AG08396 (cell line): Measurements from ENCODE around the gene SAMD10.
A peak's percentile ranks its signal among the peaks of the same experiment; 100 is the strongest.
"Not testable (repeated sequence)": the region's sequence is repeated elsewhere in the genome, so short reads cannot be mapped to it uniquely, and the experiment has no call there.

ENCODE experiments used
- DNase-seq: peaks from one replicate; pipeline ENCODE4 v3.0.0; 2012; ENCODE audit warnings: low spot score, mixed read lengths

Gene SAMD10

DNA sequence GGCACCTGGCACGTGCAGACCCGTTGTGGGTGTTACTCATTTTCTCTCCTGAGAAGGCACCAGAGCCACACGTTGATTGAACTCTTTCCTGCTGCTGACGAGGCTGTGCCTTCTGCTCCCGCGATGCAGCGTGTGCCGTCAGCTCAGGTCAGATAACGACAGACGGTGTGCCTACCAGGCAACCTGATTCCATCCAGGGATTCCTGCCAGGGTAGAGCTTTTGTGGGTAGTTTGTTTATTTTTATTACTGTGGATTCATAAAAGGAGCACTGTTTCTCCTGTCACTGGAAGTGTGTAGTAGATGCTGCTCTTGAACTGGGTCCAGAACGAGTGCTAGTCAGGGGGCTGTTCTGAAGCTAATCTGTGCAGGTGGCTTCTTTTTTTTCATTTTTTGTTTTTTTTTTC, 22.2 kb upstream of the SAMD10 start:
- DNase-seq = no peak

DNA sequence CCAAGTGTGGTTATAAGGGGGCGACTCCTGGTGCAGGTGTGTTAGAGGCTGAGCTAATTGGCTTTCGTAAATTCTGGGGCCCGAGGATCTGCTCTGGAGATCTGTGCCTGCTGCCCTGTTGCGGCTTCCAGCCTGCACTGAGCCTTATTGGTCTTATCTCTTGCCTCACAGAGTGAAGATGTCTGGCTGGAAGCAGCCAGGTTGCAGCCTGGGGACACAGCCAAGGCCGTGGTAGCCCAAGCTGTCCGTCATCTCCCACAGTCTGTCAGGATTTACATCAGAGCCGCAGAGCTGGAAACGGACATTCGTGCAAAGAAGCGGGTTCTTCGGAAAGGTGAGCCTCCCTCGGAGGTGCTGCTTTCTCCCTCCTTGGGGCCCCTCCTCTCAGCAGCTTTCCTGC, 21.5 kb upstream of the SAMD10 start:
- DNase-seq = no peak

DNA sequence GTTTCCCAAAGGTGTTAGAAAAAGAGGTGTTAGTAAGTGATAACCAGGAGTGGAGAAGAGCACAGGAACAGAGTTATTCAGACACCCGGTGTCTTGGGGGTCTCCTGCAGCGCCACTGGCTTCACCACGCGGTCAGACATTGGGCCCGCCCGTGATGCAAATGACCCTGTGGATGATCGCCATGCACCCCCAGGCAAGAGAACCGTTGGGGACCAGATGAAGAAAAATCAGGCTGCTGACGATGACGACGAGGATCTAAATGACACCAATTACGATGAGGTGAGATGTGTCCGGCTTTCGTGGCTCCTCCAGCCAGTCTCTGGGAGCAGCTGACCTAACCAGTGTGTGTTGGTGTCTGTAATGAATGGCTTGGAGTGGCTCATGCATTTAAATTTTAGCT, 3.5 kb upstream of the SAMD10 start:
- DNase-seq = no peak

DNA sequence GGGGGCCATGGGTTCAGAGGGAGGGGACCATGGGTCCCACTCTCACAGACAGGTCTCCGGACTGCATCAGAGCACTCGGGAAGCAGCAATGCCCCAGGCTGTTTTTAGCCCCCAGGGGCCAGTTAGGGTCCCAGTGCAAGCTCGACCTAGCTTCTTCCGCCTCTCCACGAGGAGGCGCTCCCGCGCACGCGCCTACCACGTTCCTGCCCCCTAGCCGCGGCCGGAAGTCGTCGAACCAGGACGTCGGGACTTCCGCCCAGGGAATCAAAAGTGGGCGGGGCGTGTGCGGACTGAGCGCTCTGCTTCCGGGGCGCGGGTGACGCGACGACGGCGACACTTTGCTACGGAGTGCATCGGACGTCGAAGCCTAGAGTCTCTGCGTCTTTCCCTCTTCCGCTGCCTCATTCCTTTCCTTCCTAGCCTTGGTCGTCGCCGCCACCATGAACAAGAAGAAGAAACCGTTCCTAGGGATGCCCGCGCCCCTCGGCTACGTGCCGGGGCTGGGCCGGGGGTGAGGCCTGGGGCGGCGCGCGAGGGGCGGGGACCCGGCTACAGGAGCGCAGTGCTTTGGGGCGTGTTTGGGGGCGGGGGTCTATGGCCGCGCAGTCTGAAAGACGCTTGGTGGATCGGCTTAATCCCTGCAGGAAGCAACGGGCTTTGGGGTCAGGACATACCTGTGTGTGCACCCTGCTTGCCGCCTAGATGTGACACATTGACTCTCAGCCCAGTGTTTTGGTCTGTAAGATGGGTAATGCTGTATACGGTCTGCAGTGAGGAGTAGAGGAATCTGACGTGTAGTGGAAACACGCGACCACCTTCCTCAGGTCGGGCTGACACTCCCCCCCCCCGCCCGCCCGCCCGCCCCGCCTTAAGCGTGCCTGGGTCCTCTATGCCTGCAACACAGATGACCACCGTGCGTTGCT, 1.6 kb upstream of the SAMD10 start, which contains the start of gene PRPF6:
Gene PRPF6 (plus strand): TSS at position 327 of the 923 bp plus-strand sequence. CDS start 114 bp downstream, at position 441.
- peak; percentile 99 for DNase-seq

DNA sequence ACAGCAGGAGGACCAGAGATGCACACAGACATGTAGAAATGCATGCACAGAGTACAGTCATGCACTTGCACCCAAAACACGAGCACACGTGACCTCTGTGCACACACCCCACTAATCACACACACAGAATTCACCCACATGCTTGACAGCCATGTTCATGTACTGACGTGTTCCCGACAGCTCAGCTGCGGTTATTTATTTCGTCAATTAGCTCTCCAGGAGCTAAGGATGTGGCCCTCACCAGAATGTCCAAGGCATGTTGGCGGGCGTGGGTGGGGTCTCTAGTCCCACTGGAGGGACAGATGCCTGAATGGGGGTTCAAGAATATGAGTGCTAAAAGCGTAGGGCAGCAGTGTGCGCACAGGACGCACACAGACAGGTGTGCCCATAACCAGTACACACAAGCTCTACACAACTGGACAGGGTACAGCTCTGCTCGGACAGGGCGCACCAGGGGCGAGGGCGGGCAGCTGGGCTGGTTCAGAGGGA, 919 bp upstream of the SAMD10 start:
- DNase-seq = no peak

DNA sequence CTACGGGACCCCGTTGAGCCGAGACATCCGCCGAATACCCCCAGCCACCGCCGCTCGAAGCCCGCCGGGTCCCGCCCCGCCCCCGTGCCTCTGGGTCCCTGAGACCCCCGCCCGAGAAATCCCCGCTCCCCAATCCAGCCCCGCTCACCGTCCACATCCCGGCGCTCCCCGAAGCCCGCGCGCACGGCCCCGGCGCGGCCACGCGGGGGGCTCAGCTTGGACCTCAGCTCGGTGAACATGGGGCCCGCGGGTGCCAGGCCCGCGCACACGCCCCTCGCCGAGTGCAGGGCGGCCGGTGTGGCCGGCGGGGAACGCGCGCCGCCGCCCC, 249 bp downstream of the SAMD10 start:
- DNase-seq = no peak

DNA sequence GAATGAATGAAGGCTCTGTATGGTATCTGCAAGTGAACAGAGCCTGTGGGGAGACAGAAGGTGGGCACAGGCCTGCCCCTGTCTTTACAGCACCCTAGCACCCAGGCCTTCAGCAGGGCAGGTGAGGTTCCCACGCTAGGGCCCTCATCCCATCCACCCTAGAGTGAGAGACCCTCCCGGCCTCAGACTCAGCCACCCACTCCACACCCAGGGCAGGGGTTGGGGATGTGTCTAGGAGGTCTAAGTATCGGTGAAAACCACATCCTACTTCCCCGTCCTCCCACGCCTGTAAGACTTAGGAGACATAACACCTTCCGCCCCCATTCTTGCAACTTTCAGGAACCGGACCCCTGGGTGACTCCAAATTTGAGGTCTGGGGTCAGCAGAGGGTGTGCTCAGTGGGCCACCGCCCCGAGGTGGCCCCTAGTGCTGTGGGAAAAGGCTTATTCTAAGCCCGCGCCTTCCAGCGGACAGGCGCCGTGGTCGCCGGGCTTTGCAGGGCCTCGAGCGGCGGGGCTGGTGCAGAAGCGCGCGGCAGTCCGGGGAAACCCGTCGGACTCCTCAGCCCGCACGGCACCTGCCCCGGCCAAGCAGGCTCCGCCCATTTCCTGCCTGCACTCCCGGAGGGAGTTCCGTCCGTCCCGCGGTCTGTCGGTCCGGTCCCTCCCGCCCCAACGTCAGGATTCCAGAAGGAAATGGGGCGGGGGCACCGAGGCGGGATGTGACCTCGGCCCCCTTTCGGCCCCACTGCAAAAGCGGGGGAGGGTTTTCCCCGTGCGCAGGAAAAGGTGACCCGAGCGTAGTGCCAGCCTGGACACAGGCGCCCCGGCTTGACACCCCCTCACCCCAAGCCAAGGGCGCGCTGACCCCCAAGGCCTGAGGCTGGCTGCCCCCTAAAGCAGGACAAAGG, 868 bp downstream of the SAMD10 start:
- DNase-seq = no peak

DNA sequence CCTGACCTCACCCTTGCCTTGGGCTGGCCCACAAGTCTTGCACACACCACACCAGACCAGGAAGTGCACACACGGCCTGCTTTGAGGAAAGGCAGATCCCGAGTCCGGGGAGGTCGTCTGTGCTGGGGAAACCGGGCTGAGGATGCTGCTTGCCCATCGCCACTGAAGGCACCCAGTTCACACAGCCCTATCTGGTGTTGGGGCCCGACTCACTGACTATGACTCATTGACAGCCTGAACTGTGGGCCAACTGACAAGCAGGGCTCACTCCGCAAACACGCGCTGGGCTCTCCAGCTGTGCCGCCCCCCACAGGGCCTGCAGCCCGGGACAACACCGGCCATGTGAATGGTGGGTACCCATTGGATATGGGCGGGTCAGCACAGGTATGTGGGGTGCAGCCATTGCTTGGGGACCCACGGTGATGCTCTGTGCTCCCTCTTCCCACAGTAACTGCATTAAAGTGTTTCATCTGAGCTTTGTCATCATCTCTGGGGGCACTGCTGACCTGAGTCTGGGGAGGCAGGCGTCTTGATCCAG, 1.6 kb downstream of the SAMD10 start:
- DNase-seq = peak; percentile 70

DNA sequence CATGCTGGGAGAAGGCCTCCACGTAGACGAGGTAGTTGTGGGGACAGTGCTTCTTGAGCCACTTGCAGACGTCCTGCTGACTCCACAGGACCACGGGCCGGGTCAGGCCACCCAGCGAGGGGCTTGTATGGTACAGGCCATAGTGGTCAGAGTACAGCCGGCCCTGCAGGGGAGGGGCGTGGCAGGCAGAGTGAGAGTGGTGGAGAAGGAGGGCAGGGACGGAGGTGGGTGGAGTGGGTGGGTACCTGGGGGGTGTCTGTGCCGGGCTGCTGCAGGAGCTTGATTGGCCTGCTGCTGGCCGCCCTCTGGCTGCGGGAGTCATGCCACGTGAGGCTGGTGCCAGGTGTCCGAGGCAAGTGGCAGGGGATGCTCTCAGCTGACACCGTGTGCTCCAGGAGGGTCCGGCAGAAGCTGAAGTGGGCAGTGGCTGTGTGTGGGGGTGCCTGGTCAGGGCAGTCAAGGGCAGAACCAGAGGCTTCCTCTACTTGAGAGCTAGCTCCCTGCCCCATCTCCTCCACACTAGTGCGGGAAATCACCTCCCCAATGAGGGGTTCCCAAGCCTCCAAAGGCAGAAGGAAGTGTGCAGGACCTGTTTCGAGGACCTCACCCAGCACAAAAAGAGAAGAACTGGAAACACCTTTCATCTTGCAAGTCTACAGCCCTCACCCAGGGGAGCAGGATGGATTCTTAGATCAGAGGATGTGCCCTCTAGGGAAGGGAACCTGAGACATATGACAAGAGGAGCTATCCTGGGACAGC, 2.3 kb downstream of the SAMD10 start:
- no peak for DNase-seq

DNA sequence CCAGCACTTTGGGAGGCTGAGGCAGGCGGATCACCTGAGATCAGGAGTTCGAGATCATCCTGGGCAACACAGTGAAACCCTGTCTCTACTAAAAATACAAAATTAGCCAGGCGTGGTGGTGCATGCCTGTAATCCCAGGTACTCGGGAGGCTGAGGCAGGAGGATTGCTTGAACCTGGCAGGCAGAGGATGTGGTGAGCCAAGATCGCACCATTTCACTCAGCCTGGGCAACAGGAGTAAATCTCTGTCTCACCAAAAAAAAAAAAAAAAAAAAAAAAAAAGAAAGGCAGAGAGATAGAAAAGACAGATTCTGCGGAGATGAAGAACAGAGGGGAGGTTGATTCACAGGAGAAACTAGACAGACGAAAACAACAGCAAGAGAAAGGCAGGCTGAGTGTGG, 2.9 kb downstream of the SAMD10 start:
- DNase-seq = not testable (repeated sequence)

DNA sequence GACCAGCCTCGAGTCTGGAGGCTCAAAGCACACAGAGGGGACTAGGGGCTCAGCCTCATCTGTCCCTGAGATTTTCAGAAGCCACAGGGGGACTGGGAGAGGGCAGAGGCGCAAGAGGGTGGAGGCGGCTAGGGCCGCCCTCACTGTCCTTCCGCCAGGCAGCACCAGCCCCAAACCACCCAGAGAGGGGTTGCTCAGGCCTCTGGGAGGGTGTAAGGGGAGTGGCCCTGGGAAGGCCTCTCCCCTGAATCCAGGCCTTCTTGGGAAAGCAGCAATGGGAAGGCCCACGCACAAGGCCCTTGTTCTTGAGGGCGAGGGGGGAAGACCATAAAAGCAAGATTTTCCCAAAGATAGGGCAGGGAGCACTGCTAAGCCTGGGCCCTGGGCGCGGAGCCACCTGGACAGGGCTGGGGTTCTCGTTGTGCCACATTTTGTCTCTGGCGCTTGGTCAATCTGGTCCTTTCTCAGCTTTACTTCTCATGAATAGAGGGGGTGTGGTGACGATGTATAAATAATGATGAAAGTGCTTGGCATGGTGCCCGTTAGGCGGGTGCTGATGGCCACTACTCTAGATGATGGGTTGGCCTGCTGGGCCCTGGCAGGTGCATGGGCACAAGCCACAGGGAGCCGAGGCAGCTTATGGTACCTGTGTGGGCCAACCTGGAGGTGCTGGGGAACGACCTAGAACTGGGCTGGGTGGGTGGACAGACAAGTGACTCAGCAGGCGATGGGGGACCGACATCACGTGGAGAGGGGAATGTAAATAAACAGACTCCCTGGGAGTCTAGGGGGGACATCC, 4.8 kb downstream of the SAMD10 start:
- DNase-seq = no peak

DNA sequence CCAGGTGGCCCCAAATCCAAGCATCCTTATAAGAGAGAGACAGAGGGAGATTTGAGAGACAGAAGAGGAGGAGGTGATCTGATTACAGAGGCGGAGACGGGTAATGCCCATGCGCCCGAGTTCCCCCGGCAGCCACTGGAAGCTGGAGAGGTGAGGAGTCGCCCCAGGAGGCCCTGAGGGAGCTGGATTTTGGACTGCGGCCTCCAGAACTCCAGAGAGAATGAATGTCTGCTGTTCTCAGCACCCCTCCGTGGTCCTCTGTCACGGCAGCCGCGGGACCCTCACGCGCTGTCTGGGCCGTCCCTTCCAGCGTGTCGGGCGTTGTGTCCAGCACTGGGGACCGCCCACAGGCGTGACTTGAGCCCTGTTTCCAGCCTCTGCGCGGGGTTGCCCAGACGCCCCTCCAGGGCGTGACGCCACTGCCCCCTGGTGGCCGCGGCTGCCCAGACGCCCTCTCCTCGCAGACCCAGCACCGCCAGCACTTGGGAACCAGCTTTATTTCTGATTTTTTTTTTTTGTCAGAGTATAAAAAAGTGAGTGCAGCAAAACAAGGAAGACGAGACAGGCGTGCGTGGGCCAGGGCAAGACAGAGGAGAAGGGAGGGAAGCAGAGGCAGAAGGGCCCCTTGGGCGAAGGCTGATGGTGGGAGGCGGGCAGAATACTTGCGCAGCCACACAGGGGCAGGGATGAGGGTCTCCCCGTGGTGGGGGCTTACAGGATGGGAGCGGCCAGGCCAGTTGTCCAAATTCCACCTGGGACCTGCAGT, 5.6 kb downstream of the SAMD10 start:
- peak; percentile 94 for DNase-seq

DNA sequence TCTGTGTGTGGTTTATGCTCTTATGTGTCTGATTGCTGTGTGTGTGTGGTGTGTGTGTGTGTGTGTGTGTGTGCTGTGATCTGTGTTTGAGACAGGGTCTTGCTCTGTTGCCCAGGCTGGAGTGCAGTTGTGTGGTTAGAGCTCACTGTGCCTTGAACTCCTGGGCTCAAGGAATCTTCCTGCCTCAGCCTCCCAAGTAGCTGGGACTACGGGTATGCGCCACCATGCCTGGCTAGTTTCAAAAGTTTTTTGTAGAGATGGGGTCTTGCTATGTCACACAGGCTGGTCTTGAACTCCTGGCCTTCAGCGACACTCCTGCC, 6.3 kb downstream of the SAMD10 start:
- no peak for DNase-seq

DNA sequence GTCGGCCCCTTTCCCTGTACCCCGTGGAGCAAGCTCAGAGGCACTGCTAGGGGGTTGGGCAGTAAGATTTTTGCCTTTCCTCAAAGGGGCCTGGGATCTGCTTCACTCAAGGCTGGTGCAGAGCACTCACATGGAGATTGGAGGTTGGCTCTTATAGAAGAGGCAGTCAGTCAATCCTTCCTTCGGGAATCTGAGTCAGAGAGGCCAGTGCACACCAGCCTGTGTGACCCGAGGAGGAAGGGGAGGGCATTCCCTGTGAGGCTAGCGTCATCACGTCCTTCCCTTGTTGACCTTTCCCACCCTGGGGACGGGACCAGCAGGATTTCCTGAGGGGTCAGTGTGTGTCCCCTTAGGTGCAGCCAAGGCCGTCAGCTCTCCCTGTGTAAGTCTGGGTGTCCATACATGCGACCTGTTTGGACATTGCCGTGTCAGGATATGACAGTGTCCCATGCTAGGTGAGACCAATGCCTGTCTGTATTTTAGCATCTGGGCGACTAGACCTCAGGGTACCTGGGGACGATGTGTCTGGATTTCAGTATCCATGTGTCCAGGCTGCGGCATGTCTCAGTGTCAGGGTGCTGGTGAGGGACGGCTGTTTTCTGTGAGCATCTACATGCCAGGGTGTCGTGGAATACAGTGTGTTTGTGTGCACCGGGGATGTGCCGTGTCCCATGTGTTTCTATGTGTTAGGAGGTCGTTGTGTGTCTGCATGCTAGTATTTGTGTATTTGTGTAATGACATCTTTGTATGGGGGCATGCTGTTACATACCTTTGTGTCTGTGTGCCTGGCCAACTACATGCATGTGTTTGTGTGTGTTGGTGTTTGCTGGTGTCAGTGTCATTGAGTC, 6.9 kb downstream of the SAMD10 start:
- DNase-seq = no peak

DNA sequence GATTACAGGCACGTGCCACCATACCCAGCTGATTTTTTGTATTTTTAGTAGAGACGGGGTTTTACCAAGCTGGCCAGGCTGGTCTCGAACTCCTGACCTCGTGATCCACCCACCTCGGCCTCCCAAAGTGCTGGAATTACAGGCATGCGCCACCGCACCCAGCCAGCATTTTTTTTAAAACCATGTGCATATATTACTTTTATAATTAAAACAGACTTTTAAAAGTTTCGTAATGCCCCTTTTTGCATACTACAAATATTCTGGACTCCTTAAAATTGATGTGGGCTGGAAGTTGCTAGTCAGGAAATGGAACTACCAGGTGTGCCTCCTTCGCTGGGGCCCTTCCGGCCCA, 7.5 kb downstream of the SAMD10 start:
- not testable (repeated sequence) for DNase-seq

DNA sequence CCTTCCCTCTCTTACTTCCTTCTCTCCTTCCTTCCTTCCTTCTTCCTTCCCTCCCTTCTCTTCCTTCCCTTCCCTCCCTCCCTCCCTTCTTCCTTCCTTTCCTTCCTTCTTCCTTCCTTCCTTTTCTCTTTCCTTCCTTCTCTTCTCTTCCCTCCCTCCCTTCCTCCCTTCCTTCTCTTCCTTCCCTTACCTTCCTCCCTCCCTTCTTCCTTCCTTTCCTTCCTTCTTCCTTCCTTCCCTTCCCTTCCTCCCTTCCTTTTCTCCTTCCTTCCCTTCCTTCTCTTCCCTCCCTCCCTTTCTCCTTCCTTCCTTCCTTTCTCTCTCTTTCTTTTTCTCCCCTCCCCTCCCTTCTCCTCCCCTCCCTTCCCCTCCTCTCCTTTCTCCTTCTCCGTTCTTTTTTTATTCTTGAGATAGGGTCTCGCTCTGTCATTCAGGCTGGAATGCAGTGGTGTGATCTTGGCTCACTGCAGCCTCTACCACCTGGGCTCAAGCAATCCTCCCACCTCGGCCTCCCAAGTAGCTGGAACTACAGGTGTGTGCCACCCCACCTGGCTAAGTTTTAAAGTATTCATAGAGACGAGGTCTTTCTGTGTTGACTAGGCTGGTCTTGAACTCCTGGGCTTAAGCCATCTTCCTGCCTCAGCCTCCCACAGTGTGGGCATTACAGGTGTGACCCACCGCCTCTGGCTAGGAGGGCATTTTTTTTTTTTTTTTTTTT, 8.6 kb downstream of the SAMD10 start:
- DNase-seq = no peak

DNA sequence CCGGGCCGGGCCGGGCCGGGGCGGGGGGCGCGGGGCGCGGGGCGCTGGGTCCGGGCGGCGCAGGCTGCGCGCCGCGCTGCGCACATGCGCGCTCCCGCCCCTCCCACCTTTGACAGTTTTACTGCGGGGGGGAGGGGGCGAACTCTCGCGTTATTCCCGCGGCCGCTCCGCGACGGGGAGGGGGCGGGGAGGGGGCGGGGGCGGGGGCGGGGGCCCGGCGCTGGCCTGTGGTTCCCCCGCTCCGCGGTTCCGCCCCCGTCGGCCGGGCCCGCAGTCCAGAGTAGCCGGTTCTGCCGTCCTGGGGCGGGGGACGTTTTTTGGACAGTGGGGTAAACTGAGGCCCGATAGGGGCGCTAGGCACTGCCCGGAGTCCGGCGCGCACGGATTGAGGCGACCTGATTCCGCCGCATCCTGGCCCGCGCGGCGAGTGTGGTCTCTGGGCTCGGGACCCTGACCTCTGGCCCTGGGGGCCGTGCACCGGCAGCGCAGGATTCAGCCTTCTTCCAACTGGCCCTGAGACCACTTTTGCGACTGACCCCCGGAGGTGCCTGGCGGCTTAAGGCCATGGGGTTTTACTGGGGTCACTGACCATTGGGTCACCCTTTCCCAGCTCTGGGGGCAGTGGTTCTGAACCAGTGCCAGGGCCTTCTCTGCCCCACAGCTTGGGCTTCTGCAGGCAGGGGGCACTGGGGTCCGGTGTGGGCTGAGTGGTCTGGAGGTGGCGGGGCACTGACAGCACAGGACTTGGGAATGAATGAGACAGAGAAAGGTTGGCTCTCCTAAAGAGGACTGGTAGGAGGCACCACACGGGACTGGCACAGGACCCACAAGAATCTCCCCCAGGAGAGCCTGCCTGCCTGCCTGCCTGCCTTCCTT, 9.4 kb downstream of the SAMD10 start, which contains the start of gene ZNF512B:
Gene ZNF512B (minus strand): TSS at position 93 of the 876 bp plus-strand sequence. CDS start 1,980 bp downstream, outside the sequence.
- peak; percentile 94 for DNase-seq
